ENCODE results near the gene NOTCH1. TPM values are rescaled to one million over a fixed set of nuclear protein-coding genes. Genes with fewer than 3 reads are reported as not detected.
"Not testable (repeated sequence)": the region's sequence is repeated elsewhere in the genome, so short reads cannot be mapped to it uniquely, and the experiment has no call there.

NOTCH1 gene
- total RNA-seq, 1 donor from 2014 or later: 26.6 TPM

DNA sequence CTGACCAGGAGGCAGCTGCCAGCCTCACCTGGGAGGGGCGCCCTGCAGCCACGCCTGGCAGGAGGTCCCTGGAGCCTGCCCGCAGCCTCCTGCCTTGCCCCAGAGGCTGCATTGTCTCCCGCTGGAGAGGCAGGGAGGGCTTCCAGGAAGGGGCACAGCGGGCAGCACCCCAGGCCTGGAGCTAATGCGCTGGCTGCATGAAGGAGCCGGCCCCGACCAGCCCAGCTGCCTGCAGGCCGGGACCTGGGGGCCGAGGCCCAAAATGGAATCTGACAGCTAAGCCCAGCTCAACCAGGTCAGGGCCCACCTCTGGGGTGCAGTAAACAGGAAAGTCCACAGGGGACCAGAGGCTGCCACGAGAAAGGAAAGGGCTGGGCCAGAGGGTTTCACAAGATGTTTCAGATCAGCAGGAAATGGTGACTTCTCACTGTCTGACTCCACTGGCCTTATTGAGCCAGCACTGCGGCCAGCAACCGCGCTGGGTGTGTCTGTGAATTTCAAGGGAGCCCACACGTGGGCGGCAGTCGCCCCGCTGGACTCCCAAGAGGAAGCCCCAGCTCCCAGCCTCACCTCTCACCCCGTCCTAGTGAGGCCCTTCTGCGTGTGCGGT, 18.6 kb upstream of the NOTCH1 start:
- no peaks in the 10 kb centered on the region for H3K27me3 Mint-ChIP-seq
- TF ChIP-seq, protein P1, sequence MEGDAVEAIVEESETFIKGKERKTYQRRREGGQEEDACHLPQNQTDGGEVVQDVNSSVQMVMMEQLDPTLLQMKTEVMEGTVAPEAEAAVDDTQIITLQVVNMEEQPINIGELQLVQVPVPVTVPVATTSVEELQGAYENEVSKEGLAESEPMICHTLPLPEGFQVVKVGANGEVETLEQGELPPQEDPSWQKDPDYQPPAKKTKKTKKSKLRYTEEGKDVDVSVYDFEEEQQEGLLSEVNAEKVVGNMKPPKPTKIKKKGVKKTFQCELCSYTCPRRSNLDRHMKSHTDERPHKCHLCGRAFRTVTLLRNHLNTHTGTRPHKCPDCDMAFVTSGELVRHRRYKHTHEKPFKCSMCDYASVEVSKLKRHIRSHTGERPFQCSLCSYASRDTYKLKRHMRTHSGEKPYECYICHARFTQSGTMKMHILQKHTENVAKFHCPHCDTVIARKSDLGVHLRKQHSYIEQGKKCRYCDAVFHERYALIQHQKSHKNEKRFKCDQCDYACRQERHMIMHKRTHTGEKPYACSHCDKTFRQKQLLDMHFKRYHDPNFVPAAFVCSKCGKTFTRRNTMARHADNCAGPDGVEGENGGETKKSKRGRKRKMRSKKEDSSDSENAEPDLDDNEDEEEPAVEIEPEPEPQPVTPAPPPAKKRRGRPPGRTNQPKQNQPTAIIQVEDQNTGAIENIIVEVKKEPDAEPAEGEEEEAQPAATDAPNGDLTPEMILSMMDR (IDR thresholded peaks at IDR 0.05): no peak
- DNase-seq: no peak
- no peaks in the 10 kb centered on the region for H3K4me1 Mint-ChIP-seq
- no peak for ATAC-seq (ENCODE audit: low read depth)
- H3K27ac Mint-ChIP-seq: no peak overlapping the region
- ChIA-PET CTCF (no interaction called here), POLR2A (interaction anchor here (1.7 kb wide), 1 partner anchor 13 kb away, joined by 7 read pairs; no protein-coding TSS in a partner anchor)
- no peaks in the 10 kb centered on the region for H3K9me3 Mint-ChIP-seq
- H3K36me3 Mint-ChIP-seq (ENCODE audit: low read depth): no peaks in the 10 kb centered on the region
- intact Hi-C loops (cut with micrococcal nuclease): no loop called here
- H3K4me3 Mint-ChIP-seq: no peak overlapping the region

DNA sequence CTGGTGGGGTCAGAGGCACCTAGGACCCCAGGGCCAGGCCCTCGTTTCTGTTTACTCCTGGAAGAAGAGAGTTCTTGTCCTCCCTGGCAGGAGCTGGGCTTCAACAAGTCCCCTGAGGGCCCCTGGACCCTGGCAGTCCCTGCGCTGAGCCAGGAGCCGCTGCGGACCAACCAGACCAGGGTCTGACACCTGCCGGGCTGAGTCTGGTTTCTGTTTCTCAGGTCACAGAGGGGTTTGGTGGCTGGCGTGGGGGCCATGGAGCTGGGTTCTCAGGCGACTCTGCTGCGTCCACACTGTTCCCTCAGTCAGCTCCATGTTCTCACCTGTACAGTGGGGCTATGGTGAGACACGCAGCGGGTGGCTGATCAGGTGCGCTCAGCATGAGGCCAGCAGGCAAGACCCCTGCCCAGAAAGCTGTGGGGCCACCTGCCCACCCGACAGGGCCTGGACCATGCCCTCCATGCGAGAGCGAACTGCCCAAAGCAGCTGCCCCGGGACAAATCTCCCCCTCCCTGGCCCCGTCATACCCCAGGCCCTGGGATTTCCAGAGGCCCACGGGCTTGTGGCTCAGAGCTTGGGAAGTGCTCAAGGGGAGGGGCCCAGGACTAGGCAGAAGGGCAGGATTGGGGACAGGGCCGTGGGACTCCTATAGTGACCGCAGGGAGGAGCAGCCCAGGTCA, 17.9 kb upstream of the NOTCH1 start:
- Mint-ChIP-seq H3K4me3 (no peak overlapping the region), H3K27ac (no peak overlapping the region), H3K27me3 (no peaks in the 10 kb centered on the region), H3K9me3 (peaks cover 2% of the 10 kb centered on the region), H3K4me1 (peaks cover 5% of the 10 kb centered on the region), H3K36me3 (ENCODE audit: low read depth) (no peaks in the 10 kb centered on the region)
- ChIA-PET POLR2A (interaction anchor here (1.7 kb wide), 1 partner anchor 12 kb away, joined by 7 read pairs; no protein-coding TSS in a partner anchor), CTCF (no interaction called here)
- ATAC-seq (ENCODE audit: low read depth): no peak
- intact Hi-C loops (cut with micrococcal nuclease): no loop called here
- TF ChIP-seq, protein P1 (IDR thresholded peaks at IDR 0.05): no peak
- no peak for DNase-seq

DNA sequence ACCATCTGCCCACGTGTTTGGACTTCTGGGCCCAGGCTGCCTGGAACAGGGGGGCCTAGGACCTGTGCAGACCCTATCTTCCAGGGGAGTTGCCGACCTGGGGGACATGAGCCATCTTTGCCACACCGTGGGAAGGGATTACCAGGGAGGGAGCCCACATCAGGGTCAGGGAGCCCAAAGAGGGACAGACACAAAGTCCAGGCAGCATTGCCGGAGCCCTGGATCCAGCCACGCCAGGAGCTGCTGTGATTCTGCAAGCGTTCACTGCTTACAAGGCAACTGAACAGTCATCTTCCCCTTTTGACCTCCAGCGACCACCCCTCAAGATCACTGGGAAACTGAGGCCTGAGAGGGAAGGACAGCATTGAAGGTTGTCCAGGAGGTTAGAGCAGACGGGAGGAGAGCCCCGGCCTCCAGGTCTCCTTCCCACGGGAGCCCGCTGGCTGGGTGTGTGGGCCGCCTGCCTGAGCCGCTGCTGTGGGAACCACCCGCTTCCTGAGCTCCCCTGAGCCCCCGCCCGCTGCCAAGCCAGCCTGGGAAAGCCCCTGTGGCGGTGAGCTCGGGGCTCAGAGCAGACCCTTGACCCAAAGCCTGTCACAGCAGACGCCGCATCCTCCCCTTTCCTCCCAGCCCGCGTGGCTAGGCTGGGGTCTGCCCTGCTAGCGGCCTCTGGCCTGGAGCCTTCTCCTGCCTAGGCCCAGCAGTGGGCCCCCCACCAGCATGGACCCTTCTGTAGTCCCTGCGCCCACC, 17.1 kb upstream of the NOTCH1 start:
- peaks cover 12% of the 10 kb centered on the region for H3K4me1 Mint-ChIP-seq
- TF ChIP-seq, protein P1 (IDR thresholded peaks at IDR 0.05): no peak
- peaks cover 5% of the 10 kb centered on the region for H3K9me3 Mint-ChIP-seq
- ChIA-PET POLR2A (interaction anchor here (0.7 kb wide), 1 partner anchor 11 kb away, joined by 3 read pairs; no protein-coding TSS in a partner anchor), CTCF (no interaction called here)
- no peaks in the 10 kb centered on the region for H3K36me3 Mint-ChIP-seq (ENCODE audit: low read depth)
- no peak overlapping the region for H3K4me3 Mint-ChIP-seq
- DNase-seq: no peak
- intact Hi-C loops (cut with micrococcal nuclease): no loop called here
- no peak overlapping the region for H3K27ac Mint-ChIP-seq
- H3K27me3 Mint-ChIP-seq: no peaks in the 10 kb centered on the region
- no peak for ATAC-seq (ENCODE audit: low read depth)

DNA sequence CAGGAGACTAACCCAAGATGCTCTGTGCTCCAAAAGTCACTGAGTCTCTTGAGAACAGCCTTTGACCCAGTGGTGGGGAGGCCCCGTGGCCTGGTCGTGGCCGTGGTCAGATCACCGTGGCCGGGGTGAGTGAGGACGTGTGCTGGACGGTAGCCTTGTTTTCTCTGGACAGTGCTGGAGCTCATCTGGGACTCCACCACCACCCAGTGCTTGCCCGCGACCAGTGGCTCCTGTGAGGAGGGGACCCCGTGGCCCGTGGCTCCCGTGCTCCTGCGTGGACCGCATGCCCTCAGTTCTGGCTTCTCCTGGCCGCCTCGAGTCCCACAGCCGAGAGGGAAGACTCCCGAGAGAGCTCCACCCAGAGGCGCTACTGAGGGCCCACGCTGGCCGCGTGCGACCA, 15.9 kb upstream of the NOTCH1 start:
- H3K4me1 Mint-ChIP-seq: peaks cover 12% of the 10 kb centered on the region
- CTCF ChIA-PET: no interaction called here
- DNase-seq (no peak), ATAC-seq (ENCODE audit: low read depth) (no peak)
- H3K27ac Mint-ChIP-seq: no peak overlapping the region
- no peaks in the 10 kb centered on the region for H3K36me3 Mint-ChIP-seq (ENCODE audit: low read depth)
- H3K9me3 Mint-ChIP-seq: peaks cover 5% of the 10 kb centered on the region
- intact Hi-C loops (cut with micrococcal nuclease): no loop called here
- no peak overlapping the region for H3K4me3 Mint-ChIP-seq
- POLR2A ChIA-PET: no interaction called here
- TF ChIP-seq, protein P1 (IDR thresholded peaks at IDR 0.05): no peak
- no peaks in the 10 kb centered on the region for H3K27me3 Mint-ChIP-seq

DNA sequence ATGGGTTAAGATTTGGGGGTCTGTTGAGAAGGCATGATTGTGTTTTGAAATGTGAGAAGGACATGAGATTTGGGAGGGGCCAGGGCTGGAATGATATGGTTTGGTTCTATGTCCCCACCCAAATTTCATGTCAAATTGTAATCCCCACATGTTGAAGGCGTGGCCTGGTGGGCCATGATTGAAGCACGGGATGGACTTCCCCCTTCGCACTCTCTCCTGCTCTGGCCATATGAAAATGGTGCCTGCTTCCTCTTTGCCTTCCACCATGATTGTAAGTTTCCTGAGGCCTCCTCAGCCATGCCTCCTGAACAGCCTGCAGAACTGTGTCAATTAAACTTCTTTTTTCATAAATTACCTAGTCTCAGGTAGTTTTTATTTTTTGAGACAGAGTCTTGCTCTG, 14.7 kb upstream of the NOTCH1 start:
- H3K4me1 Mint-ChIP-seq: peaks cover 13% of the 10 kb centered on the region
- H3K27me3 Mint-ChIP-seq: no peaks in the 10 kb centered on the region
- TF ChIP-seq, protein P1 (IDR thresholded peaks at IDR 0.05): no peak
- peaks cover 5% of the 10 kb centered on the region for H3K9me3 Mint-ChIP-seq
- no peak for ATAC-seq (ENCODE audit: low read depth)
- no peak overlapping the region for H3K4me3 Mint-ChIP-seq
- no peaks in the 10 kb centered on the region for H3K36me3 Mint-ChIP-seq (ENCODE audit: low read depth)
- DNase-seq: no peak
- intact Hi-C loops (cut with micrococcal nuclease): no loop called here
- no peak overlapping the region for H3K27ac Mint-ChIP-seq
- ChIA-PET POLR2A (no interaction called here), CTCF (no interaction called here)

DNA sequence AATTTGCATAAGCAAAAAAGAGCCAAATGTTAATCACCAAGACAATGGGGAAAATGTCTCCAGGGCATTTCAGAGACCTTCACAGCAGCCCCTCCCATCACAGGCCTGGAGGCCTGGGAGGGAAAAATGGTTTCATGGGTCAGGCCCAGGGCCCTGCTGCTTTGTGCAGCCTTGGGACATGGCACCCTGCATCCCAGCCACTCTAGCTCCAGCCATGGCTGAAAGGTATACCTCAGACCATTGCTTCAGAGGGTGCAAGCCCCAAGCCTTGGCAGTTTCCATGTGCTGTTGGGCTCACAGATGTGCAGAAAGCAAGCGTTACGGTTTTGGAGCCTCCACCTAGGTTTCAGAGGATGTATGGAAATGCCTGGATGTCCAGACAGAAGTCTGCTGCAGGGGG, 13.5 kb upstream of the NOTCH1 start:
- H3K36me3 Mint-ChIP-seq (ENCODE audit: low read depth); intact Hi-C loops (cut with micrococcal nuclease); H3K4me3 Mint-ChIP-seq; H3K27ac Mint-ChIP-seq; H3K9me3 Mint-ChIP-seq; POLR2A ChIA-PET; DNase-seq; H3K27me3 Mint-ChIP-seq; CTCF ChIA-PET; ATAC-seq (ENCODE audit: low read depth): not testable (repeated sequence)
- H3K4me1 Mint-ChIP-seq: peaks cover 13% of the 10 kb centered on the region

DNA sequence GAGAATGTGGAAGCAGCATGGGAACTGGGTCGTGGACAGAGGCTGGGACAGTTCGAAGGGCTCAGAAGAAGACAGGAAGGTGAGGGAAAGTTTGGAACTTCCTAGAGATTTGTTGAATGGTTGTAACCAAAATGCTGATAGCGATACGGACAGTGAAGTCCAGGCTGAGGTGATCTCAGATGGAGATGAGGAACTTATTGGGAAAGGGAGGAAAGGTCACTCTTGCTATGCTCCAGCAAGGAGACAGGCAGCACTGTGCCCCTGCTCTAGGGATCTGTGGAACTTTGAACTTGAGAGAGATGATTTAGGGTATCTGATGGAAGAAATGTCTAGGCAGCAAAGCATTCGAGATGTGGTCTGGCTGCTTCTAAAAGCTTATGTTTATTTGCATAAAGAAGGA, 13.0 kb upstream of the NOTCH1 start:
- peaks cover 13% of the 10 kb centered on the region for H3K4me1 Mint-ChIP-seq
- CTCF ChIA-PET; H3K36me3 Mint-ChIP-seq (ENCODE audit: low read depth); ATAC-seq (ENCODE audit: low read depth); H3K9me3 Mint-ChIP-seq; H3K27ac Mint-ChIP-seq; intact Hi-C loops (cut with micrococcal nuclease); H3K27me3 Mint-ChIP-seq; DNase-seq; POLR2A ChIA-PET; H3K4me3 Mint-ChIP-seq: not testable (repeated sequence)

Measured in activated B cell treated with CpG ODN at 0.5 μM for 24 hours (primary cell).